HG03565 (cell line): ENCODE data around the gene LDLRAD4.

ENCODE experiments used
- ATAC-seq: cut with Tn5 transposase; IDR thresholded peaks from one replicate; pipeline ENCODE4 v1.9.1; 2021; ENCODE audit warnings: mild to moderate bottlenecking, moderate library complexity; ENCODE audit not compliant: unreplicated experiment

LDLRAD4 gene

GRCh38 chr18:13399511-13399910, 181.0 kb downstream of the LDLRAD4 start:
- no peak for ATAC-seq

- ATAC-seq, result no peak
These were observed 182.2 kb downstream of the LDLRAD4 start for GRCh38 chr18:13400636-13401315.

GRCh38 chr18:13401404-13401803, 182.8 kb downstream of the LDLRAD4 start:
- no peak for ATAC-seq

GRCh38 chr18:13401826-13402225, 183.3 kb downstream of the LDLRAD4 start:
- ATAC-seq, result no peak

DNA sequence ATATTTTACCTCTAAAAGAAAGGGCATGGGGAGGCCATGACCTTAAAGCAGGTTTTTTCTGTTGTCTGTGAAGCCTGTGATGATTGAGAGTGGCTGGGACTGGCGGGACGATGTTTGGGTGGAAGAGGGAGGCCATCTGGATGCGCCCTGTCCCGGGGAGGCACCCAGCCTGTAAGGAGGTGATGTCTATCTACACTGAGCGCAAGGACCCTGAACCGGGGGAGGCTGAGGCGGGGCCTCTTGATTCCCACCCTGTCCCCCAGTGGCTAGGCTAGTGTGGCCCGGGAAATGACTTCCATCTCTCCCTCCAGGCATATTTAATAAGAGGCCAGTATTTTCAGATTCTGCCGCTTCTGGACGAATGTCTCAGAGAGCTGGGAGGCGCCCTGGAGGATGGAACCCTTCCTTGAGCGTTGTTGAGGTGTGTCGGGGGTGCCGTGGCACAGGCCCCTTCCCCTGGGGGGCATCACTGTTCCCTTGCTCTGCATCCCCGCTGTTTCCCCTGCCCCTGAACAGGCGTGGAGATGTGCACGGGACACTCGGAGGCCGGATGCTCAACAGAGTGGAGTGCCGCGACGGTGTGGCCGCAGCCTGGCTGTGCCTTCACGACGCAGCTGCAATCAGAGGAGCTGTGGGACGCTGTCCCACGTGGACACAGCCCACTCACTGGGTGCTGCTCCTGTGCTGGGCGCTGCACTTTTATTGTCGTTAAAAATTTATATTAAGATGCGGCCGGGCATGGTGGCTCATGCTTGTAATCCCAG, 185.4 kb downstream of the LDLRAD4 start:
- no peak for ATAC-seq

DNA sequence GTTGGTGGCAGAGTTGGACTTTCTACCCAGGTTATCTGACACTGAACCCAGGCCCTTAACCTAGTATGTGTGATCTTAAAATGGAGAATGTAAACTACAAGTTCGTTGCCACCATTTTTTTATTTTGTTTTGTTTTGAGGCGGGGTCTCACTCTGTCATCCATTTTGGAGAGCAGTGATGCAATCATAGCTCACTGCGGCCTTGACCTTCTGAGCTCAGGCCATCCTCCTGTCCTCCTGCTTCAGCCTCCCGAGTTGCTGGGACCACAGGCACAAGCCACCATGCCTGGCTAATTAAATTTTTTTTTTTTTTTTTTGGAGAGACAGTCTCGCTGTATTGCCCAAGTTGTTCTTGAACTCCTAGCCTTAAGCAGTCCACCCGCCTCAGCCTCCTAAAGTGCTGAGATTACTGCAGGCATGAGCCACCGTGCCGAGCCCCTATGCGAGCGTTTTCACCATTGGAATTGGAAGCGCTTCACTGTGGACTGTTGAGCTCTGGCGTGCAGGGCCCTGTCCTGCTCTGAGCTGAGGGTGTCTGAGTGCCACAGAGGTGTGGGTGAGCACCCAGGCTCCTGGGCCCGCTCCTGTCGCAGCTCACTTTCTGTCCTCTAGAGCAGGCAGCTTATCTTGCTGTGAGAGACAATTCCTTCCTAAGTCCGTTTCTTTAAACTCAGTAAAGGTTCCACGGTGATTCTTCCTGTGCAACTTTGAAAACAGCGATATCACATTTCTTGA, 186.9 kb downstream of the LDLRAD4 start:
- ATAC-seq, result no peak

GRCh38 chr18:13406049-13406615, 187.6 kb downstream of the LDLRAD4 start:
- ATAC-seq, result no peak

- no peak for ATAC-seq
These were observed 188.2 kb downstream of the LDLRAD4 start for GRCh38 chr18:13406736-13407135.

- ATAC-seq, result no peak
These were observed 188.9 kb downstream of the LDLRAD4 start for GRCh38 chr18:13407484-13407883.

- ATAC-seq, result no peak
These were observed 190.5 kb downstream of the LDLRAD4 start for GRCh38 chr18:13409026-13409425.

DNA sequence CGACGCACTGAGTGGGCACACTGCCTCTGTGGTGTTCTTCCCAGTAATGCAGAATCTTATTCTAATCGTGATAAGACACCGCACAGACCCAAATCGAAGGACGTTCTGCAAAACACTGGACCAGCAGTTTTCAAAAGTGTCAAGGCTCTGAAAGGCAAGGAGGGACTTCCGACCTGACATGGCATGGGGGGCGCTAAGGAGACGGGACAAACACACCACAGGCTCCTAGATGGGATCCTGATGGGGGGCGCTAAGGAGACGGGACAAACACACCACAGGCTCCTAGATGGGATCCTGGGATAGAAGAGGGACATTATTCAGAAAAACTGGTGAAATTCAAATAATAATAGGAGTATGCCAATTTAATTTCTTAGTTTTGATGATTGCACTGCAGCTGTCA, 191.4 kb downstream of the LDLRAD4 start:
- no peak for ATAC-seq

- ATAC-seq, result no peak
These were observed 191.9 kb downstream of the LDLRAD4 start for GRCh38 chr18:13410471-13410870.

- no peak for ATAC-seq
These were observed 193.5 kb downstream of the LDLRAD4 start for GRCh38 chr18:13412017-13412416.

- no peak for ATAC-seq
These were observed 194.3 kb downstream of the LDLRAD4 start for GRCh38 chr18:13412901-13413300.

DNA sequence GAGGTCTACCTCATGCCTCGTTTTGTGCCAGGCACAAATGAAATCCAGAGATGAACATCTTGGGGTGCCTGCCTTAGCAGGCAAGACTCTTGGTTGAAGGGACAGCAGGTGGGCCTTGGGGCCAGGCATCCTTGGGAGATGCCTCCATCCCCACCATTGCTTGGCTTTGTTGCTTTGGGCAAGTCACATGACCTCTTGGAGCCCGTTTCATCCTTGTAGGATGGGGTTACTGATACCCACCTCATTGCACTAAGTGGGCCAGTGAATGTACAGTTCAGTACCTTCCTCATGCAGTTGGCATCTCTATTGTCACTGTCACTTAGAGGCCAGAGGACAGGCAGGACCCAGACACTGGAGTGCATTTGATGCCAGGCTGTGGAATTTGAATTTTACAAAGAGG, 195.5 kb downstream of the LDLRAD4 start:
- ATAC-seq, result no peak

- no peak for ATAC-seq
These were observed 196.0 kb downstream of the LDLRAD4 start for GRCh38 chr18:13414521-13414920.

DNA sequence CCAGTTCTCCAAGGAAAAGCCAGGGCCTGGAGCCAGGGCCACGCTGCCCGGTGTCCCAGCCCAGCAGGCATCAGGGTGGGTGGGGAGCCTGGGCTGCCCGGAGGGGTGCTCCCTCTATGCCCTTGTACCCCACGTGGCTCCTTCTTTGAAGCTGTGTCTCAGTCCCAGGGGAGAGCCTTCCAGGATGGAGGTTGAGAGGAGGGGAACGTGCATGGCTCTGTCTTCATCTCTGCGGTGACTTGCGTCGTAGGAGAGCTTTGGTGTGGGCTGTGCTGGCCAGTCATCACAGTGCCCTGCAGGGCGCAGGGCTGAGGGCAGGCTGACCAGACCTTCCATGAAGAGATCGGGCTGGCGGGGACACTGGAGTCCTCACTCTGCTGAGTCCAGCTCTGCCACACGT, 197.2 kb downstream of the LDLRAD4 start:
- no peak for ATAC-seq

DNA sequence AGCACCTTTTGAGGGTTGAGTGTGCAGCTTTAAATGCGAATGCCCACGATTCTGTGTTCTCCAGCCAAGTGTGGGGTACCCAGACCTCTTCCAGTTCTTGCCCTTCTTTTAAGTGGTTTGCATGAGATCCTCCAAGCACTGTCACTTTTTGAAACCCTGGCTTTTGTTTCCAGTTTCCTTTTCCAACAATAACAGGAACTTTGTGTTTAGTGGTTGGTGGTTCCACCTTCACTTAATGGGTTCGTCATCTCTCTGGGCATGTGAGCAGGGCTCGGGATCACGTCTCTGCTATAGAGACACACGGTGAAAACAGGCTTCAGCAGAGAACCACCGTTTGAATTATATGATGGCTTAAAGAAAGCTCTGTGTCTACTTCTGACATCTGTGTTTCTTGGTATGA, 197.6 kb downstream of the LDLRAD4 start:
- no peak for ATAC-seq

DNA sequence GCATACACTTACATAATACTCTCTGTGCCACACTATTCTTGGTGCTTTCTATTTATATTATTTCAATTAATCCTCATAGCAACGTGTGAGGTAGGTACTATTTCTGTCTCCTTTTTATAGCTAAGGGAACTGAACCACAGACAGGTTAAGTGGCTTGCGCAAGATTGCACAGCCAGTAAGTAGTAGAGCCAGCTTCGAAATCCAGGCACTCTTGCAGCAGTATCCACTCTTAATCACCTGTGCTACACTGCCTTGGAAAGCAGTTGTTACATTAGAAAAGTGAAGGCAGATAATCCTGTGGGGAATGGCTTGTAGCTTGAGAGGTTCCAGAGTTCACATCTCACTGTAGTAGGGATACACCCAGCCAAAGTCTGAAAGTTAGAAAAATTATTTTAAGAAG, 198.3 kb downstream of the LDLRAD4 start:
- no peak for ATAC-seq

DNA sequence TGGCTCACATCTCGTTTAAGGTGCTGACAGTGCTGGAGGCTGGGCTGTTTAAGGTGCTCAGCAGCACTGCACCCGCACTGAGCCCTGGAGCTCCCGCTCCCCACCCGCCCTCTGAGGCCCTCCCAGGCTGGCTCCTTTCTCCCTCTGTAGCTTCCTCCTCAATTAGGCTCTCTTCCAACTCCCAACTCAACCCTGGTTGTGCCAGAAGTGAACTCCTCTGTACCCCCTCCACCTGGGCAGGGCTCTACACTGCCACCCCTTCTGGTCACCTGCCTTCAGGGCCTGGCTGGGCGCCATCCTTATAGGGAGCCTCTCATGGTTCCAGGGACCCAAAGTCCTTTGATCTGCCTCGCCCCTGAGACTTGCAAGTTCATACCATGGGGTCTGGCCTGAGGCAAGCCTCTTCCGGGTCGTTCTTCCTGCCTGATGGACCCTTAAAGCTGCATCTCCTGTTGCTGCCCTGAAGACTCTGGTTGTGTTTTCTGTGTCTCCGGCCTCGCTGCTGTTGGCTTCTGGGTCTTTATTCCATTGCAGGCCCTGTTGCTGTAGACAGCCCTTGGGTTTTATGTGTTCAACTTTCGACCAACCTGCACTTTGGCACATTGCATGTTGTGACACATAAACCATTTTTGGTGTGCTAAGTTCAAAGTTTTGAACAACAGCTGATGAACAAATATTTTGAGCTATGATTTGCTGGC, 199.6 kb downstream of the LDLRAD4 start:
- no peak for ATAC-seq
